ENCODE data around the gene TMC5.

TMC5 gene

GRCh38 chr16:19499481-19499880, 81.8 kb downstream of the TMC5 start:
- H3K27ac ChIP-seq: no peak overlapping the region
- no peak for TF ChIP-seq CTCF (conservative IDR thresholded peaks at IDR 0.05)

DNA sequence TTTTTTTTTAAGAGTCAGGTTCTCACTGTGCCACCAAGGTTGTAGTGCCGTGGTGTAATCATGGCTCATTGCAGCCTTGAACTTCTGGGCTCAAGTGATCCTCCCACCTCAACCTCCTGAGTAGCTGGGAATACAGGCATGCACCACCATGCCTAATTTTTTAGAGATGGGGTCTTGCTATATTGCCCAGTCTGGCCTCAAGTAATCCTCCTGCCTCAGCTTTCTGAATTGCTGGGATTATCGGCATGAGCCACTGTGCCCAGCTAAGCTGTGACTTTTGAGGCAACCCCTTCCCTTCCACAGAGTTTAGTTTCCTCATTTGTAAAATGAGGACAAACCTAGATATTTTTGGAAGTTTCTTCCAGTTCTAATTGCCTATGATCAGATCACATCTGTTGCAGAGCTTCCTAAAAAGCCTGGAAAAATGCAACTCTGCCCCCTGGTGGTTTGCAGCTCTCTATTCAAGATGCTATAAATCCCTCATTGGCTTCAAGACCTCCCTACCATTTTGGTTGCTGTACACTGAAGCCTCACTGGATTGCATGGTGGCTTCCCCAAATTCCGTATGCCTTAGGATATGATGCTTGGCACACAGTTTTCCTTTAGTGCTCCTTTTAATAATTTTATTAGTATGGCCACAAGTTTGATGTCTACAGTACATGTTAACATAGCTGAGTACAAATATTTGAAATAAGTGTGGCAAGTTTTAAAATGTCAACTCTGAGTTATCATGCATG, 84.9 kb downstream of the TMC5 start:
- no peak overlapping the region for H3K27ac ChIP-seq
- TF ChIP-seq CTCF (conservative IDR thresholded peaks at IDR 0.05): peak; percentile 76

GRCh38 chr16:19503461-19504075, 85.9 kb downstream of the TMC5 start:
- no peak for TF ChIP-seq CTCF (conservative IDR thresholded peaks at IDR 0.05)
- H3K27ac ChIP-seq: no peak overlapping the region

- H3K27ac ChIP-seq: no peak overlapping the region
- no peak for TF ChIP-seq CTCF (conservative IDR thresholded peaks at IDR 0.05)
These were observed 88.1 kb downstream of the TMC5 start for GRCh38 chr16:19505600-19506303.

DNA sequence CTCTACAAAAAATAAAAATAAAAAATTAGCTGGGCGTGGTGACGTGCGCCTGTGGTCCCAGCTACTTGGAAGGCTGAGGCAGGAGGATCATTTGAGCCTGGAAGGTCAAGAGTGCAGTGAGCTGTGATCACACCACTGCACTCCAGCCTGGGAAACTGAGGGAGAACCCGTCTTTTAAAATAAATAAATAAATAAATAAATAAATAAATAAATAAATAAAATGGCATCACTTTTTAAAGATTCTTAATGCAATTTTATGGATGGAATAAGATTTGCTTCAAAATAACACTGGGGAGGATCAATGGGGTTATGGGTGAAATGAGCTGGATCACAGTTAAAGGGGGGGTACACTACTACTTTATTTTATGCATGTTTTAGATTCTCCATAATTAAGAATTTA, 89.3 kb downstream of the TMC5 start:
- TF ChIP-seq CTCF (conservative IDR thresholded peaks at IDR 0.05): no peak
- no peak overlapping the region for H3K27ac ChIP-seq

DNA sequence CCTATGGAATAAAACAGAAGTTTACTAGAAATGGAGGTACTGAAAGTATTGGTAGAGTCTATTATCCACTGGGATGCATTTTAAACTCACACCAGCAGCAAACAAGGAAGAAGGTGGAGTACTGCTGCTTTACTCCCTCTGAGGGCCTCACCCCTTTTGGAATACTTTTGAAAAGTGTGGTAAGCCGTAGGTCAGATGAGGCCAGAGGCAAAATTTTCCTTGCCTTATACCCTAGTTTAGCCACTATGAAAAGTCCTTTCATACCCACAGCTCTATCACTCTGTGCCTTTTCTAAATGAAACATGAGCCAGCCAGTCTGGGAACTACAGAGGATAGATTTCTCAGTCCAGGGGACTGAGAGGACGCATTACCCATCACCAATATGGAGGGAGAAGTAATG, 90.2 kb downstream of the TMC5 start:
- no peak for TF ChIP-seq CTCF (conservative IDR thresholded peaks at IDR 0.05)
- no peak overlapping the region for H3K27ac ChIP-seq

GRCh38 chr16:19512297-19512696, 94.6 kb downstream of the TMC5 start:
- H3K27ac ChIP-seq: no peak overlapping the region
- no peak for TF ChIP-seq CTCF (conservative IDR thresholded peaks at IDR 0.05)
